Amygdala (tissue), 56 donors: ENCODE data around the gene C14orf119.

Experiments
- DNase-seq, 56 donors: peaks; one replicate each; lab custom pipeline; 2025; lab: John Stamatoyannopoulos, UW

C14orf119 gene

GRCh38 chr14:23058654-23059504 is 36.4 kb upstream of the C14orf119 start:
- no peak for DNase-seq

GRCh38 chr14:23060536-23061260 is 34.6 kb upstream of the C14orf119 start:
- no peak for DNase-seq

- DNase-seq, result no peak
Observed at GRCh38 chr14:23062002-23062401, 33.3 kb upstream of the C14orf119 start.

- DNase-seq, result no peak
Observed at GRCh38 chr14:23063601-23064000, 31.7 kb upstream of the C14orf119 start.

- no peak for DNase-seq
Observed at GRCh38 chr14:23066368-23066767, 28.9 kb upstream of the C14orf119 start.

- no peak for DNase-seq
Observed at GRCh38 chr14:23066855-23067744, 28.2 kb upstream of the C14orf119 start.

GRCh38 chr14:23067847-23068788 is 27.2 kb upstream of the C14orf119 start:
- no peak for DNase-seq

GRCh38 chr14:23068789-23069412 is 26.4 kb upstream of the C14orf119 start:
- no peak for DNase-seq

- DNase-seq, result no peak
Observed at GRCh38 chr14:23069413-23069806, 25.9 kb upstream of the C14orf119 start.

- no peak for DNase-seq
Observed at GRCh38 chr14:23070262-23071129, 24.8 kb upstream of the C14orf119 start.

GRCh38 chr14:23071244-23071920 is 23.9 kb upstream of the C14orf119 start:
- no peak for DNase-seq

GRCh38 chr14:23071921-23072539 is 23.3 kb upstream of the C14orf119 start:
- DNase-seq, result no peak

- no peak for DNase-seq
Observed at GRCh38 chr14:23074906-23075305, 20.4 kb upstream of the C14orf119 start.

- DNase-seq, result no peak
Observed at GRCh38 chr14:23076785-23077408, 18.4 kb upstream of the C14orf119 start.

- no peak for DNase-seq
Observed at GRCh38 chr14:23077962-23078361, 17.3 kb upstream of the C14orf119 start.

- no peak for DNase-seq
Observed at GRCh38 chr14:23078692-23079116, 16.6 kb upstream of the C14orf119 start.

- DNase-seq, result no peak
Observed at GRCh38 chr14:23079716-23080115, 15.6 kb upstream of the C14orf119 start.
